ENCODE data around the gene SHROOM3. TPM values are rescaled to one million over a fixed set of nuclear protein-coding genes. Genes with fewer than 3 reads are reported as not detected.
A peak's percentile ranks its signal among the peaks of the same experiment; 100 is the strongest.

The SHROOM3 gene
- total and polyA plus RNA-seq, 4 donors = 14.4 to 75.1 (median 47.3) TPM

GRCh38 chr4:76458825-76459224 is 23.8 kb downstream of the SHROOM3 start:
- TF ChIP-seq CTCF (IDR thresholded peaks at IDR 0.05; ENCODE audit: control extremely low read depth, extremely low read depth) = no peak
- no peaks in the 10 kb centered on the region for H3K27me3 ChIP-seq (ENCODE audit: control insufficient read depth in 3 of 3, insufficient read depth in 3 of 3, low read length in 2 of 3)
- no peak overlapping the region for H3K4me3 ChIP-seq
- ATAC-seq (ENCODE audit: insufficient read depth, low FRiP score) (no peak), DNase-seq (peak in 2 of 3 donors; percentile 9 to 26)
- H3K36me3 ChIP-seq (ENCODE audit: control insufficient read depth in 4 of 4, insufficient read depth in 4 of 4, low read length in 4 of 4) = no peaks in the 10 kb centered on the region
- no peak overlapping the region for H3K27ac ChIP-seq (ENCODE audit: low read depth in 1 of 2, low read length in 1 of 2)
- peaks cover 0 to 9% (median 2%) of the 10 kb centered on the region in 4 donors for H3K9me3 ChIP-seq (ENCODE audit: control insufficient read depth in 4 of 4, insufficient read depth in 3 of 4, low read length in 3 of 4)
- WGBS, 2 donors = 64 to 79% methylated on average over 3 of the region's 3 CpGs
- H3K4me1 ChIP-seq (ENCODE audit: control insufficient read depth in 5 of 5, insufficient read depth in 5 of 5, low read length in 5 of 5) = peaks cover 0 to 8% (median 2%) of the 10 kb centered on the region in 5 donors
- H3K9ac ChIP-seq (ENCODE audit: insufficient read depth in 1 of 2, low read length in 2 of 2) = no peak overlapping the region

GRCh38 chr4:76459291-76459723 is 24.3 kb downstream of the SHROOM3 start:
- peak; percentile 23 to 40 (median 37) for DNase-seq
- Histone ChIP-seq H3K27ac (ENCODE audit: low read depth in 1 of 2, low read length in 1 of 2) (peak overlapping the region in 1 of 2 donors; percentile 52), H3K4me3 (no peak overlapping the region), H3K36me3 (ENCODE audit: control insufficient read depth in 4 of 4, insufficient read depth in 4 of 4, low read length in 4 of 4) (no peaks in the 10 kb centered on the region), H3K4me1 (ENCODE audit: control insufficient read depth in 5 of 5, insufficient read depth in 5 of 5, low read length in 5 of 5) (peaks cover 0 to 8% (median 2%) of the 10 kb centered on the region in 5 donors), H3K9ac (ENCODE audit: insufficient read depth in 1 of 2, low read length in 2 of 2) (peak overlapping the region in 1 of 2 donors; percentile 23), H3K27me3 (ENCODE audit: control insufficient read depth in 3 of 3, insufficient read depth in 3 of 3, low read length in 2 of 3) (no peaks in the 10 kb centered on the region), H3K9me3 (ENCODE audit: control insufficient read depth in 4 of 4, insufficient read depth in 3 of 4, low read length in 3 of 4) (peaks cover 0 to 11% (median 3%) of the 10 kb centered on the region in 4 donors)
- 58 to 79% methylated on average over 11 of the region's 11 CpGs for WGBS, 2 donors
- TF ChIP-seq CTCF (IDR thresholded peaks at IDR 0.05; ENCODE audit: control extremely low read depth, extremely low read depth) = no peak
- no peak for ATAC-seq (ENCODE audit: insufficient read depth, low FRiP score)

- 93 to 98% methylated on average over 2 of the region's 2 CpGs for WGBS, 2 donors
- DNase-seq (no peak), ATAC-seq (ENCODE audit: insufficient read depth, low FRiP score) (no peak)
- Histone ChIP-seq H3K36me3 (ENCODE audit: control insufficient read depth in 4 of 4, insufficient read depth in 4 of 4, low read length in 4 of 4) (no peaks in the 10 kb centered on the region), H3K4me3 (no peak overlapping the region), H3K9me3 (ENCODE audit: control insufficient read depth in 4 of 4, insufficient read depth in 3 of 4, low read length in 3 of 4) (peaks cover 0 to 11% (median 3%) of the 10 kb centered on the region in 4 donors), H3K9ac (ENCODE audit: insufficient read depth in 1 of 2, low read length in 2 of 2) (no peak overlapping the region), H3K4me1 (ENCODE audit: control insufficient read depth in 5 of 5, insufficient read depth in 5 of 5, low read length in 5 of 5) (peaks cover 0 to 8% (median 0%) of the 10 kb centered on the region in 5 donors), H3K27ac (ENCODE audit: low read depth in 1 of 2, low read length in 1 of 2) (no peak overlapping the region), H3K27me3 (ENCODE audit: control insufficient read depth in 3 of 3, insufficient read depth in 3 of 3, low read length in 2 of 3) (no peaks in the 10 kb centered on the region)
- no peak for TF ChIP-seq CTCF (IDR thresholded peaks at IDR 0.05; ENCODE audit: control extremely low read depth, extremely low read depth)
These were observed 28.5 kb downstream of the SHROOM3 start for GRCh38 chr4:76463568-76463967.

GRCh38 chr4:76470064-76470463 is 35.0 kb downstream of the SHROOM3 start:
- no peak overlapping the region for H3K27ac ChIP-seq (ENCODE audit: low read depth in 1 of 2, low read length in 1 of 2)
- no peak overlapping the region for H3K9ac ChIP-seq (ENCODE audit: insufficient read depth in 1 of 2, low read length in 2 of 2)
- ATAC-seq (ENCODE audit: insufficient read depth, low FRiP score) = no peak
- DNase-seq = peak in 2 of 3 donors; percentile 23 to 48
- no peak for TF ChIP-seq CTCF (IDR thresholded peaks at IDR 0.05; ENCODE audit: control extremely low read depth, extremely low read depth)
- H3K4me1 ChIP-seq (ENCODE audit: control insufficient read depth in 5 of 5, insufficient read depth in 5 of 5, low read length in 5 of 5) = peaks cover 0 to 4% (median 0%) of the 10 kb centered on the region in 5 donors
- H3K27me3 ChIP-seq (ENCODE audit: control insufficient read depth in 3 of 3, insufficient read depth in 3 of 3, low read length in 2 of 3) = no peaks in the 10 kb centered on the region
- no peak overlapping the region for H3K4me3 ChIP-seq
- H3K36me3 ChIP-seq (ENCODE audit: control insufficient read depth in 4 of 4, insufficient read depth in 4 of 4, low read length in 4 of 4) = no peaks in the 10 kb centered on the region
- no peaks in the 10 kb centered on the region for H3K9me3 ChIP-seq (ENCODE audit: control insufficient read depth in 4 of 4, insufficient read depth in 3 of 4, low read length in 3 of 4)
